HUES64 (cell line): Measurements from ENCODE around the gene MEGF6.
A peak's percentile ranks its signal among the peaks of the same experiment; 100 is the strongest.

ENCODE experiments used
- H3K27ac ChIP-seq: 2 replicates; pipeline ENCODE4 v1.7.0; 2013; ENCODE audit warnings: low read depth, low read length, inconsistent platforms
- H3K27me3 ChIP-seq: 2 replicates; pipeline ENCODE4 v1.6.1; 2013; ENCODE audit warnings: mild to moderate bottlenecking, low read length; ENCODE audit not compliant: insufficient read depth
- H3K36me3 ChIP-seq: 2 replicates; pipeline ENCODE4 v1.6.1; 2013; ENCODE audit warnings: mild to moderate bottlenecking, low read length; ENCODE audit not compliant: insufficient read depth
- H3K4me1 ChIP-seq: 2 replicates; pipeline ENCODE4 v1.6.1; 2013; ENCODE audit warnings: mild to moderate bottlenecking, low read length, moderate library complexity; ENCODE audit not compliant: insufficient read depth
- H3K4me3 ChIP-seq: 2 replicates; pipeline ENCODE4 v1.5.1; 2013; ENCODE audit warnings: mild to moderate bottlenecking, low read length, moderate library complexity
- H3K9ac ChIP-seq: 2 replicates; pipeline ENCODE4 v1.6.1; 2013; ENCODE audit warnings: mild to moderate bottlenecking, low read depth, low read length
- H3K9me3 ChIP-seq: 2 replicates; pipeline ENCODE4 v1.6.1; 2013; ENCODE audit warnings: low read depth, low read length; ENCODE audit not compliant: insufficient read depth
- WGBS: fragments of 150-250, 120-280 bp; methylation state at CpG from one replicate; pipeline ENCODE4 v1.1.7; 2013; ENCODE audit warnings: missing lambda C conversion rate; 5-methylcytosine and 5-hydroxymethylcytosine counted together

MEGF6 gene

DNA sequence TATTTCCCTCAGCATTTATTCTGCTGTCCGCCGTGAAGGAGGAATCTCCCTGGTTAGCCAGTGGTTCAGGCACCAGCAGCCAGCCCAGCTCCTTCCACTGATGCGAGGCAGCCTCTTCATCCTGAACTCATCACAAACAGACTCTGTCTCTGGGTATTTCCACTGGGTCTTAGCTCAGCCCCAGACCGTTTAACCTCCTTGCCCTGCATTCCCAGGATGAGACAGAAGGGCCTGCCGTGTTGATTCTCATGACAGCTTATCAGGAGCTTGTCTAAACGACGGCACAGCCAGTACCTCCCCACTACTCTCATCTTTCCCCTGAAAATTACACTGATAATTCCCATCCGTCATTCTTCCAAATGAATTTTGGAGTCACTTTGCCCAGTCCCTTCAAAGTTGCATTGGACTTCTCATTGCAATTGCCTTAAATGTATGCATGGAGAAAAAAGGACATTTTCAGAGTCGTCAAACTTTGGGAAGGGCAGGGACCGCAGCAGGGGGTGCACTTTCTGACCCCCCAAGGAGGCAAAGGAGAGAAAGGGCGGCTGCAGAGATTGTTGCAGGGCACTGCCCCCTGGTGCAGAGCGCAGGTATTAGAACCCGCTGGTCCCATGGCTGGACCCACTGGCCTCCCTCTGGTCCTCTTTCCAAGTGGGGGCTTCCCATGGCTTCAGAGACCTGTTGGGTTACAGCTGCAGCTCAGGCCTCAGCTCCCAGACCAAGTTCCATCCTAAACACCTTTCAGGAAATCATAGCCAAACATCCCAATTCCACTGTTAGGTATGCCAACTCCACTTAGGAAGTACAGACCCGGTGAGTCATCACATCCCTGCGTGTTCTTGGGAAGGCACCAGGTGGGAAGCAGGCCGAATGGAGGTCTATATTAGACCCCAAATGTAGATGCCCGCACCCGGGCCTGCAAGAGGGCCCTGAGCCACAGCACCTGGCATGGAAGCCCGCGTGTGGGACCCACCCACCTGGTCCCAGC lies 3.7 kb upstream of the MEGF6 start:
- Histone ChIP-seq H3K4me1 (peaks cover 26% of the 10 kb centered on the region), H3K27ac (no peak overlapping the region), H3K4me3 (no peak overlapping the region), H3K36me3 (no peaks in the 10 kb centered on the region), H3K27me3 (peaks cover 19% of the 10 kb centered on the region), H3K9ac (no peak overlapping the region), H3K9me3 (no peaks in the 10 kb centered on the region)
- WGBS, result 58% methylated on average over 20 of the region's 20 CpGs

DNA sequence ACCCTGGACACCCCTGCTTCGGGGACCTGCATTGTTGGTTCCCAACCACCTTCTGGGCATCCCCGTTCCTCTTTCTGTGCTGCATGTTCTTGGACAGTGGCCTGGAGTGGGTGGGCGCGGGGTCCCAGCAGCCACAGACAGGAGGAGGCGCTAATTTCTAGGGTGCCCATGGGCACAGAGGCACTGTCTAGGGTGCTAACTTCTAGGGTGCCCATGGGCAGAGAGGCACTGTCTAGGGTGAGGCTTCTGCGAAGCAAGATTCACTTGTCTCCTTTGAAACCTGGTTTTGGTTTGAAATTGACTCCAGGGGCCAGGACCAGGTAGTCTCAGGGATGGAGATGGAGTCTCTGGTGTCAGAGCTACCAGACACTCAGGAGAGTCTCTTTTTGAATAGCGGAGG lies 815 bp upstream of the MEGF6 start:
- Histone ChIP-seq H3K27ac (no peak overlapping the region), H3K36me3 (no peaks in the 10 kb centered on the region), H3K9me3 (no peaks in the 10 kb centered on the region), H3K27me3 (peaks cover 22% of the 10 kb centered on the region), H3K9ac (peak overlapping the region; percentile 14; the same call in 1 of the 2 replicates), H3K4me3 (peak overlapping the region; percentile 46), H3K4me1 (peaks cover 29% of the 10 kb centered on the region)
- WGBS, result 77% methylated on average over 7 of the region's 7 CpGs

DNA sequence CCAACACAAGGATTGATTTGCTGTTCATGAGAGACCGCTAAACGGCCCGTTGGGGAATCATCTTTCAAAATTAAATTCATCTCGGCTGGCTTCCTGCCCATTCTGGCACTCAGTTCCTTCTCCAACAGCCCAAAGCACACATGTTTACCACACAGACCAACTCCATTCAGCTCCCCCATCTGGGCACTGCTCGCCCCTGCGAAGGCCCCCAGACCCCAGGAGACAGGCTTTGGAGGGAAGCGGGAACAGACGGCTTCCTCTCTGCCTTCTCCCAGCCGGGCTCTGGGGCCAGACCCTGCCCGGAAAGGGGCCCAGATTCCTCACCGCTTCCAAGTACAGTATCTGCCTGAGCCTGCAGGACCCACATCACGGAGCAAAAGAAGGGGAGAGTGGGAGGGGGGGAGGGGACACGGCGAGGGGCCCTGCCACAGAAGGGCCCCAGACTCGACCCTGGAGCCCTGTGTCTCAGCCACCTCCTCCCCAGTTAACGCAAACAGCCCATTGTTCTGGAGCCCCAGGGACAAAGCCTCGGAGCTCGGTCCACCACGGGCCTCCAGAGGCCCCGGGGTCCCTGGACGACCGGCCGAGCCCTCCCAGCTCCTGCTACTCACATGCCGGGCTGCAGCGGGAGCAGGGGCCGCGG lies 660 bp downstream of the MEGF6 start:
- Histone ChIP-seq H3K4me3 (peak overlapping the region; percentile 71), H3K27me3 (peaks cover 22% of the 10 kb centered on the region), H3K27ac (no peak overlapping the region), H3K36me3 (no peaks in the 10 kb centered on the region), H3K4me1 (peaks cover 29% of the 10 kb centered on the region), H3K9ac (peak overlapping the region; percentile 74), H3K9me3 (no peaks in the 10 kb centered on the region)
- 6% methylated on average over 27 of the region's 27 CpGs for WGBS

DNA sequence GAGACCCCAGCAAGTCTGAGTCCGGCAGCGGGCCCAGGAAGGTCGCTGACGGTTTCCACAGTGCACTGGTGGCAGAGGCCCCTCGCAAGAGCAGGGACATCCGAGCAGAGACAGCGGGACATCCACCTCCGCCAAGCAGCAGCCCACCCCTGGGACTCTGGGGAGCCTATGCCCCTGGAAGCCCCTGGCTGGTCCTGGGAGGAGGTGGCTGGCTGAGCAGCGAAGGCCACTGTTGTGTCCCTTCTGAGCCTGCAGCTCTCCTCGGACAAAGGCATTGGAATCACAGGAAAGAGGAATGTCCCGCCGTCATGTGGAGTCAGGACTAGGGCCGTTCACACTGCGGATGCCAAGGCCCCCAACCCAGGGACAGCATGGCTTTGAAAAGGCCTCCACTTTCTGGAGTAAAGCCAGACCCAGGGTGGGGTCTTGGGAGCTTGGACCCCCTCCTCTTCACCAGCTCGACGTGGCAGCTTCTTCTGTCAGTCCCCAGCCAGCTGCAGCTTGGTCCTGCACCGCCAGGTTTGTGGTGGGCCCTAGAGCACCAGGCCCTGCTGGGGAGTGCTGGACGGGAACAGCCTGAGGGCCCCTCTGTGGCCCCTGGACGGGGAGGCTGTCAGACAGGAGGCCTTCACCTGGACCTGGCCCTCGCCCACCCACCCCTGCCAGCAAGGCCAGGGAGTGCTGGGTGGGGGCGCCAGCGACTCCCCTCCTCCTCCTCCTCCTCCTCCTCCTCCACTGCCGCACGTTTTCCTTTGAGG lies 1.4 kb downstream of the MEGF6 start:
- 62% methylated on average over 24 of the region's 24 CpGs for WGBS
- Histone ChIP-seq H3K4me1 (peaks cover 29% of the 10 kb centered on the region), H3K9ac (peak overlapping the region; percentile 46; the same call in 1 of the 2 replicates), H3K9me3 (no peaks in the 10 kb centered on the region), H3K36me3 (no peaks in the 10 kb centered on the region), H3K27me3 (peaks cover 22% of the 10 kb centered on the region), H3K27ac (no peak overlapping the region), H3K4me3 (peak overlapping the region; percentile 71)

DNA sequence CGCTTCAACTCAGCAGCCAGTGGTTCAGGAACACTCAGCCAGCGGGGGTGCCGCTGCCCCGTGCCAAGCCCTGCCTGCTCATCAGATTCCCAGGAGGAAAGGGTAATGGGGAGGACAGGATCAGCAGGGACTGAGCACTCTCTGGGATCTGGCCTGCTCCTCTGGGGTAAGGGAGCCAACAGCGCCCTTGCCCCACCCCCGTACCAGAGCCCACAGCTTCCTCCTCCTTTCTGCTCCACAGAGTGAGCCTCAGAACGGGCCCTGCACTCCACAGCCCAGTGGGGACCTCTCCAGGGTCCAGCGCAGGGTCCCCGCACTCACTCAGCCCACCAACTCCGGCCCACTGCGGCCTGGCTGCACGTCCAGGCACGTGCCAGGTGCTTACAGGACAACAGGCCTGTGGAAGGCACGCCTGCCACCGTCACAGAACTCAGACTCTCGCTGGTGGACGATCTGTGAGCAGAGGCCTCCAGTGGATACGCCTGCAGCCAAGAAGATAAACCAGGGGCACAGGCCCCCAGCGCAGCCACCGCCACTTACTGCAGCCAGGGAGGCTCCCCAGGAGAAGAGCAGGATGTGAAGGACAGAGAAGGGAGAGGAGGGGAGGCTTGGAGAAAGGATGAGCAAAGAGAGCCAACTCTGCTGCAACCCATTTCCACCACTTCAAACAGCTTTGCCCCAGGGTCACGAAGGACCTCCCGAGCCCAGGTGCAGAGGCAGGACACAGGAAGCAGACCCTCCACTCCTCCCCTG lies 2.1 kb downstream of the MEGF6 start:
- Histone ChIP-seq H3K9me3 (no peaks in the 10 kb centered on the region), H3K36me3 (no peaks in the 10 kb centered on the region), H3K27ac (no peak overlapping the region), H3K4me1 (peaks cover 27% of the 10 kb centered on the region), H3K4me3 (no peak overlapping the region), H3K9ac (peak overlapping the region; percentile 46; the same call in 1 of the 2 replicates), H3K27me3 (peaks cover 22% of the 10 kb centered on the region)
- WGBS, result 81% methylated on average over 22 of the region's 22 CpGs

DNA sequence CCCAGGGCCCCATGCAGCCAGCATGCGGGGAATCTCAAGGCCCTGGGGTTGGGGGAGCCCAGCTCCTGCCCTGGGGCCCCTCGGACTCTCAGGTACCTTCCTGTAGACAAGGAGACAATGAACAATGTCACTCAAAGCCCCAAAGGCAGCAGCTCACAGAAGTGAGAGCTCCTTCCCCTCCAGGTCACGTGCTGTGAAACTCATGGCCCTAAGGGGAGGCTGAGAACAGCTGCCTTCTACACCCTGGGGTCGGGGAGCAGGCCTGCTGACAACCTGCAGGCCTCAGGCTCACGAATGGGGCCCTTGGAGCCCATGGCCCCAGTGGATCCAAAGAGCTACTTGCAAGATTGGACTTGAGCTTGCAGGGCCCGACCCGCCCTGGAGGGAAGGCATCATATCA lies 3.2 kb downstream of the MEGF6 start:
- WGBS, result 88% methylated on average over 7 of the region's 7 CpGs
- Histone ChIP-seq H3K9me3 (no peaks in the 10 kb centered on the region), H3K9ac (no peak overlapping the region), H3K27ac (no peak overlapping the region), H3K4me1 (peaks cover 17% of the 10 kb centered on the region; the same call in 1 of the 2 replicates), H3K4me3 (no peak overlapping the region), H3K27me3 (peaks cover 22% of the 10 kb centered on the region), H3K36me3 (no peaks in the 10 kb centered on the region)

DNA sequence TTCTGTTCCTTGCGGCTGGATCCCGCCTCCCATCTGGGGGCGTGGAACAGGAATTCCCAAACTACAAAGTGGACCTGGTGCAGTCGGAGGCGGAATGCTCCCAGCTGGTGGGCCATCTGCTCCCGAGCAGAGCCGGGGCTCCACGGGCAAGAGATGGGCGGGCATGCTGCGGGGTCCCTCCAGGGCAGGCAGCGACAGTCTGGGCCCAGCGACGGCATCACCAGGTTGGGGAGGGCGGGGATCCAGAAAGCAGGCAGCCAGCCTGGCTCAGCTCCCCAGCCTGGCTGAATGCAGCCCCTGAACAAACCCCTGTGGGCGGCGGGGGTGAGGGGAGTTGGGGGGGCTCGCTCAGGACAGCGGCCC lies 3.6 kb downstream of the MEGF6 start:
- WGBS, result 79% methylated on average over 18 of the region's 18 CpGs

DNA sequence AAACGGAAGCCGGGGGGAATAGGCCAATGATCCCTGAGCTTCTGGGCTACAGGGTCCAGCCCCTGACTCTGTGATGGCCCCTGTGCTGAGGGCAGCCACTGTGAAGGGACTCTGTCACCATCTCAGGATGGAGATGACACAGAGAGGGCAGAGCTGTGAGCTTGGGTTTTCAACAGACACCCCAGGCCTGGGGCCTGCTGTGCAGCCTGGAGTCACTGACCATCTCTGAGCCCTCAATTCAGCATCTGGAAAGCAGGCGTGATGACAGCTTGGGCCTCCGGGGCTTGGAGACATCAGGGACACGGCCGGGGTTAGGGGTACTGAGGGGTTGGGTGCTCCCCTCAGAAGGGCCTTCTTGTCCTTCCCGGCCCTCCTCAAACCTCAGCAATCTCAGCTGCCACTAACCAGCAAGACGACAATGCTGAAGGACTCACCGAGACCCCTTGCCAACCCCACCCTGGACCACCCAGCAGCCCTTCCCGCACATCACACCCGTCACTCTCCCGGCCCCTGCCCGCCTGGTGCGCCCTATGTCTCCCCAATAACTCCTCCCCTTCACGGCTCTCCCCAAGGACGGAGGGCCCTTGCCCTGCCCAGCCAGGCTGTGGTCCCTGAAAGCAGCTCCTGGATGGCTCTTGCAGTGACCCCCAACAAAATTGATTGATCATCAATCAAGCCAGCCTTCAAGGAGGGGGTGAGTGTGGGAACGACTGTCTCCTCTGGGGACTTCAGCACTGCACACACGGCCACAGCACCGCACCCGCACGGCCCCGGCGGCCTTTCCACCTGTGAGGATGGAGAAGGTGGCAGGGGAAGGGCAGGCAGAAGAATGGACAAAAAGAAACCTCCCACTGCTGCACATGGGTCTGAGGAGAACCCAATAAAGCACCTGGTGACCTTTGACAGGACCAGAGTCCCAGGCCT lies 4.3 kb downstream of the MEGF6 start:
- peaks cover 13% of the 10 kb centered on the region for H3K27me3 ChIP-seq
- H3K4me1 ChIP-seq, result peaks cover 8% of the 10 kb centered on the region; the same call in 1 of the 2 replicates
- H3K27ac ChIP-seq, result no peak overlapping the region
- no peak overlapping the region for H3K4me3 ChIP-seq
- no peaks in the 10 kb centered on the region for H3K36me3 ChIP-seq
- no peak overlapping the region for H3K9ac ChIP-seq
- WGBS, result 87% methylated on average over 23 of the region's 23 CpGs
- H3K9me3 ChIP-seq, result no peaks in the 10 kb centered on the region

More for the DNA sequence above, 3.6 kb downstream of the MEGF6 start:
- H3K36me3 ChIP-seq, result no peaks in the 10 kb centered on the region
- H3K4me1 ChIP-seq, result peaks cover 13% of the 10 kb centered on the region; the same call in 1 of the 2 replicates
- no peak overlapping the region for H3K27ac ChIP-seq
- H3K27me3 ChIP-seq, result peaks cover 19% of the 10 kb centered on the region
- H3K4me3 ChIP-seq, result no peak overlapping the region
- H3K9me3 ChIP-seq, result no peaks in the 10 kb centered on the region
- no peak overlapping the region for H3K9ac ChIP-seq

DNA sequence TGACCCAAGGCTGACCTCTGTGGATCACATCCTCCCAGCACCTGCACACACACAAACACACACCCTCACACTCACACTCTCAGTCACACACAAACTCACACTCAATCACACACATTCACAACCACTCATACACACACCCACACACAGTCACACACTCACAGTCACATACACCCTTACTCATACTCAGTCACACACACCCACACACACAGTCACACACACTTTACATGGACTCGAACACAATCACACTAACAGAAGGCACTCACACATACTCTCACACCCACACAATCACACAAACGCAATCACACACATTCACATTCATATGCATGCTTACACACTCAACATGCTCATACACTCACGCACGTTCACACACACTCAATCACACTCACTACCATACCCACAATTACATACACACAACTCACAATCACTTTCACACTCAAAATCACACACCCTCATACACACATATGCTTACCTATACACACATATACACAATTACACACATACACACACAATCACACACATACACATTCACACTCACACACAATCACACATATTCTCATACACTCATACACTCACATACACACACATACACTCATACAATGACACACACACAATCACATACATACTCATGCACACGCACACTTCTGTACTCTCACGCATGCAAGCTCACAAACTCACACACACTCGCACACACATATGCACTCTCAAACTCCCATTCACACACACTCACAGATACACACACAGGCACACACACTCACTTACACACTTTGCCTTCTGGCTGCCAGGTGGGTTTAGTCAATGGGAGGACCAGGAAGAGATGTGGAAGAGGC lies 6.1 kb downstream of the MEGF6 start:
- H3K9me3 ChIP-seq, result no peaks in the 10 kb centered on the region
- H3K9ac ChIP-seq, result no peak overlapping the region
- no peaks in the 10 kb centered on the region for H3K36me3 ChIP-seq
- H3K4me1 ChIP-seq, result peaks cover 7% of the 10 kb centered on the region; the same call in 1 of the 2 replicates
- H3K4me3 ChIP-seq, result no peak overlapping the region
- 0 out of 2 replicates have a peak, but pooled peaks cover 3% of the 10 kb centered on the region for H3K27me3 ChIP-seq
- no peak overlapping the region for H3K27ac ChIP-seq
- 87% methylated on average over 7 of the region's 7 CpGs for WGBS
